HG03159 (cell line): Measurements from ENCODE around the gene CHRNG.

Experiments used
- ATAC-seq: cut with Tn5 transposase; IDR thresholded peaks from one replicate; pipeline ENCODE4 v1.9.1; 2021; ENCODE audit warnings: mild to moderate bottlenecking, moderate library complexity; ENCODE audit not compliant: unreplicated experiment

The CHRNG gene

DNA sequence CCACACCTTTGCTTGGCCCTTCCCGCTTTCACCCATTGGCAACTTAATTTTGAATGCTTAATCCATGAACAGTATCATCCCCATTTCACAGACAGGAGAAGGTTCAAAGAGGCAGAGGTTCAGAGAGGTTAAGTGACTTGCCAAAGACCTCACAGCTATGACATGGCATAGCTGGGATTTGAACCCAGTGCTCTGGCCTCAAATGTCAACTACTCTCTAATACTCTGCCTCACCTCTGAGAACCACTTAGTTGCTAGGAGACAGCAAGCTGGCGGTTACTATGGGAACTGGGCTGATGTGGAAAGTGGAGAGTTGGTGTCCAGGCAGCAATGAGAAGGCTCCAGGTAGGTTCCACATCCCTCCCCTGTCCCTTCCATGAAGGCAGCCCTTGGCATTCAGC lies 35.1 kb upstream of the CHRNG start:
- ATAC-seq = no peak

DNA sequence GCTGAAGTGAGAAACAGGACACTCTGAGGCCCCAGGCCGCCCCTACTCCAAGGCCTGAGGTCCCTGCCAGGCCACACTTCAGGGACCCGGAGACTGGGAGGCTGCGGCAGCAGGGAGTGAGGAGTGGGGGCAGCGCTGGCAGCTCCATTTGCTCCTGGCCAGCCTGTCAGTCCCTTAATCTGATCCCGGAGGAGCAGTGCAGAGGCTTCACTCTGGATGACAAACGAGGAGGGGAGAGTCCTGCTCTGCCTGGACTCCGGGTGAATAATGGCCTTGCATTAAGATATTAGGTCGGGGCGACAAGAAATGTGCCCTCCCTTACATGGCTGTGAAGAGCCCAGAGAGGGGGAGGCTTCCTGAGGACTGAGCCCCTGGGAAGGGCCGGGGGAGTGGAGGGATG lies 33.6 kb upstream of the CHRNG start:
- no peak for ATAC-seq

DNA sequence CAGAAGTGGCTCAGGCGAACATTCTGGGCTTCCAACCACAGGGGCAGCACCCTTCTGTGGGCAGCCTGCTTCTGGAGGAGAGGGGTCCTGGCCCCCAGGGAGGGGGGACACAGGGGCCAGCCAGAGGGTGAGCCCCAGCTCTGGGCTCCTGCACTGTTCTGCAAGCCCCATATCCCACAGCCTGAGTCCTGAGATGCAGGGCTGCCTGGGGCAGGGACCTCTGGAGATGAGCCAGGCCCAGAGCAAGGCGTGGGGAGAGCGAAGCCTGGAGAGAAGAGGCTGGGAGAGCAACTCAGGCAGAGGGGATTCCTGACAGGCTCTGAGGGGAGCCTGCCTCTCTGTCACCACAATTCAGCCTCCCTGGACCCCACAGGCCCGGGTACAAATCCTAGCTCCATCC lies 32.8 kb upstream of the CHRNG start:
- no peak for ATAC-seq

DNA sequence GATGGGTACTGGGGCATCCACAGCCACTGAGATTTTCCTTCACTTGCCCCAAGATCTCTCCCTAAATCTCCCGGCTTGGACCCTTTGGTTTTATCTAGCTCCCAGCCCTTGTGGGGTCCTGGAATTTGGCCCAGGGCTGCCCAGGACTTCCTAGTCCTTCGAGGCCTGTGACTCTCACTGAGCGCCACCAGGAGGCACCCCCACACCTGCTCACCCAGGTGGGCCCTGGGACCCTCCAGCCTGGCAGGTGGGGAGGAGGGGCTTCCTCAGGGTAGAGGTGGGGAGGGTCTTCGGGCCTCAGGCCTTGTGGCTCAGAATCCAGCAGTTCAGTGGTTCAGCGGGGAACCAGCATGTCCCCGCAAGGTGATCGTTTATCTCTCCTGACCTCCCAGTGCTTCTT lies 31.2 kb upstream of the CHRNG start:
- ATAC-seq = no peak

DNA sequence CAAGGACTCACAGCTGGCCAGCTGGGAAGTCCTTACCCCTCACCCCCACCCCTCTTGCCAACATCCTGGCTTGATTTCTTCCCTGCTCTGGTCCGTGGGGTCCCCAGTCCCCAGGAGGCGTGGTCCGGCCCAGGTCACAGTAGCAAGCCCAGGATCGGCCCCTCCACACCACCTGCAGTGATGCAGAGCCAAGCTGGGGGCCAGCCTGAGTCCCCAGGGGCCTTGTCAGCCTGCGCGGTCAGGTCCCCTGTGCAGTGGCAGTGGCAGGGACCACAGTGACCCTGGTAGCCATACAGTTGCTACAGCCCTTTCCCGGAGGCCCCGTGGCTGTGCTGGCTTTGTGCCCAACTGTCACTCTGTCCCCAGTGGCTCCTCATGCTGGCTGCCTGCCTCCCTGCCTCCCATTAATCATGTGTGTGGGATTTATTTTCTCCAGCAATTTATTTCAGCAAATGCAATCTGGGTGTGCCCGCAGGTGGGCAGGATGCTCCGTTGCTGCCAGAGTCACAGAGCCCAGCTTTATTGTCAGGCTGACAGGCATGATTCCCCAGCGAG lies 28.1 kb upstream of the CHRNG start:
- no peak for ATAC-seq

DNA sequence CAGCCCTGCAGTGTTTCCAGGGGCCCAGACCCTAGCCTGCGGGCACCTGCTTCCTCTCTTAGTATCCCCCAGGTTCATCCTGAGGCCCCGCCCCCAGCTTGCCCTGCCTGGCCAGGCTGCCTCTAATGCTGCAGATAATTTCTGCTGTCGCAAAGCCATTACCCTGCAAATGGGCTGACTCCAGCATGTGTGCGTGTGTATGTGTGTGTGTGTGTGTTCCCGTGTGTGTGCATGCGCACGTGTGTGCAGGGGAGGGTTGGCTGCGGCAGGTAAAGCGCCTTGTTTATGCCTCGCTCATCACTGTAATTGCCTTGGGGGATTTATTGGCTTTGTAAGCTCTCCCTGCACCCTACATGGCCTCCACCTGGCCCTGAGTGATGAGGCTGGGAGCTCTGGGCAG lies 26.9 kb upstream of the CHRNG start:
- no peak for ATAC-seq

DNA sequence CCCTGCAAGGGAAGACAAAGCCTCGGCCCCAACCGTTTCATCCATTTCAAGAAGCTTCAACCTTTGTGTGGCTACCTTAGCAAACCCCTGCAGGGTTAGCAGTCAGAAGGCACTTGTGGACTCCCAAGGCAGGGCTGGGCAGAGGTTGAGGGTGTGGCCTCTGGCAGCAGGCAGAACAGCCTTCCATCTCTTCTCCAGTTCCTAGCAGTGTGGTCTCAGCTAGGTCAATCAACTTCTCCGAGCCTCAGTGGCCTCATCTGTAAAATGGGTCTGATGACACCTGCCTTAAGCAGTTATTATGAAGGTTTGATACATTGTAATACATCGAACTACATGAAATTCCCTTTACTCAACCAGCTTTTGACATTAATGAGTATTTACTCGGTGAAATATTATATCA lies 26.1 kb upstream of the CHRNG start:
- no peak for ATAC-seq

DNA sequence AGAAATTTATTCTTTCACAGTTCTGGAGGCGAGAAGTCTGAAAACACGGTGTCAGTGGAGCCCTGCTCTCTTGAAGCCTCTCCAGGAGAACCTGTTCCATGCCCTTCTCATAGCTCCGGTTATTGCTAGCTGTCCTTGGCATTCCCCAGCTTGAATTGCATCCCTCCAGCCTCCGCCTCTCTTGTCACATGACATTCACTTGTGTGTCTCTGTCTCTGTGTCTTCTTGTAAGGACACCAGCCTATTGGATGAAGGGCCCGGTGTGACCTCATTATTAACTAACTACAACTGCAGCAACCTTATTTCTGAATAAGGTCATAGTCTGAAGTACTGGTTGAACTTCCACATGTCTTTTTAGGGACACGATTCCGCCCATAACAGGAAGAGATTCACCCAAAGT lies 23.9 kb upstream of the CHRNG start:
- no peak for ATAC-seq

DNA sequence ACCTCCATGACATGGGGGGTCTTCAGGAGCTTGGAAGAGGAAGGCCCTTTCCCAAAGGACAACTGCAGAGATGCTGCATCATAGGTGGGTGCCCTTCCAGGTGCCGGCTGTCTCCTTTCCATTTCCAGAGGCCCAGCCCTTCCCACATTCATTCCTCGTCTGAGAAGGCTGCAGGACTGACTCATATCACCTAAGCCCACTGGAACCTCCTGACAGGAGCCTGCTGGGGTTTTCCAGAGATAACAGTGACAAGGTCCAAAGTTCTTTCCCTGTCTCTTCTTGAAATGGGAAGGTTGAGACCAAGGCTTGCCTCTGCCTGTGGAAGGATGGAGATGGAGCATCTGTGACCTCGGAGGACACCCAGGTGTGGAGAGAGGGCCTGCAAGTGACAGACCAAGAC lies 22.9 kb upstream of the CHRNG start:
- no peak for ATAC-seq

DNA sequence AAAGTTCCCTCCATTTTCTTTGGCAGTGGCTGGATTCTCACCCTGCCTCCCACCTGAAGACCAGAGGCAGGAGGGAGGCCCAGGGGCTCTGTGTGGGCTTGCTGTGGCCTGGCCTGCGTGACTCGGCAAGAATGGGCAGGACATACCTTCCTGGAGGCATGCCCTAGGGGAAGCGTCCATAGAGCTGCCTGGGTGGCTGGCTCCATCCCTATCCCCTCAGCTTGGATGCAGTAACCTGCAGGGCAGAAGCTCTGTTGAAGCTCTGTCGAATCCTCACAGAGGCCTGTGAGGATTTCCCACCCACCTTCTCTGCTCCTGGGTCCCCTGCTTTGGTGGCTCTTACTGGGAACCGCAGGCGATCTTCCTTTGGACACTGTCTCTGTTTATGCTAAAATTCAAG lies 20.6 kb upstream of the CHRNG start:
- ATAC-seq = no peak

DNA sequence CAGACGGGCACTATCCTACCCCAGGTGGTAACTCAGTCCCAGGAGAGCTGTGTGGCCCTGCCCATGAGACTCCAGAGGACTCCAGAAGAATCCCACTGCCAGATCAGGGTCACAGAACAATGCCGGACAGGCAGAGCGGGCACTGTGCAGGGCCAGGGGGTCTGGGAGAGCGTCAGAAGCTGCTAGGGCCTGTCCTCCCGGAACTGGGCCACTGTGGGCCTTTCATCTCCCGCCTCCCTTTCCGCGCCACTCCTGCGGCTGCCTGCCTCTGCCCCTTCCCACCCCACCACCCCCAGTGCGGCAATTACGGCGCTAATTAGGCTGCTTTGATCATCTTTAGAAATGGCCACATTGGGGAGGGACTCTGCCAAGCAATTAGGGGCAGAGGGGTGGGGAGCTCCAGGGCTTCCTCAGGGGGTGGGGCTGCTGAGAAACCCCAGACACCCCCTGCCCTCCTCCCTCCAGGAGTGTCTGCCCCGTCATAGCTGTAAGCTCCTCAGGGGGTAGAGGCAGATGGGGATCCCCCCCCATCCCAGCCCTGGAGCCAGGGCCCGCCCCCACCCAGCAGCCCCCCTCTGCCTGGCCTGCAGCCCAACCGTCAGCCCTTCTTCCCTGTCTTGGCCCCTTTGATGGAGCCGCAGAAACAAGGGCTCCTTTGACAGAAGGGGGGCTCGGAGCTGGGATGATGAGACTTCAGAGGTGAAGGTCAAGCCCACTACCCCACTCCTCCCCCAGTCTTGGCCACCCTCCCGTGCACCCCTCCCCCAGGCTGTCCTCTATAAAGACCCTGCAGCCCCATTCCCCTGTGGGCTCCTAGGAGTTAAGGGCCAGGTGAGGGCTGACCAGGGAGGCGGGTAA lies 19.7 kb upstream of the CHRNG start, which contains the start of gene PRSS56:
TSS of gene PRSS56 (plus strand) at position 808 of the 858 bp plus-strand sequence. CDS start 211 bp downstream, outside the sequence.
- no peak for ATAC-seq

DNA sequence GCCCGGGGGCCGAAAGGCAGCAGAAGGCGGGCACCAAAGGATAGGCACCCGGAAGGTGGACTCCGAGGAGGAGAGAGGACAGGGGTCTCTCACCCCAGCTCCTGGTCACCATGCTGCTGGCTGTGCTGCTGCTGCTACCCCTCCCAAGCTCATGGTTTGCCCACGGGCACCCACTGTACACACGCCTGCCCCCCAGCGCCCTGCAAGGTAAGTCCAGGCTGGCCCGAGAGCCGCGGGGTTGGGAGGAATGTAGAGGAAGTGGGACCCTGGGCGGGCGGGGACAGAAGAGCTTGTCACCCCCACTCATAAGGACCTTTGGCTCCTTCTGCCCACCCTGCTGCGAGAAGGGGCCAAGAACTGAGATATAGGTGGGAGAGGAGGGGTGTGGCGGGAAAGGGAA lies 19.0 kb upstream of the CHRNG start:
- ATAC-seq = no peak

DNA sequence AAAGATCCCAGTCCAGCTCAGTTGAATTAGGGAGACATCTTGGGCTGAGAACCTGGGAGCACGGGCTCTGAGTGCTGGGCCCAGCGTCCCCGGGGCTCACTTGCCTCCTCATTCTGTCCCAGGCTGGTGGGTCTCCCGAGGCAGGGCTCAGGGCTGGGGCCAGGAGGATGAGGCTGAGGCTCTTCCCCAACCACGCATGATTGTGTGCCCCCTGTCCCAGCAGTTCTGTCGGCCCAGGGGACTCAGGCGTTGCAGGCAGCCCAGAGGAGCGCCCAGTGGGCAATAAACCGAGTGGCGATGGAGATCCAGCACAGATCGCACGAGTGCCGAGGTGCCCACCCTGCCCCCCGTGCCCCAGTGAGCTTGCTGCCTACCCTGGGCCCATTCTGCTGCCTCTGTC lies 18.4 kb upstream of the CHRNG start:
- ATAC-seq = no peak

DNA sequence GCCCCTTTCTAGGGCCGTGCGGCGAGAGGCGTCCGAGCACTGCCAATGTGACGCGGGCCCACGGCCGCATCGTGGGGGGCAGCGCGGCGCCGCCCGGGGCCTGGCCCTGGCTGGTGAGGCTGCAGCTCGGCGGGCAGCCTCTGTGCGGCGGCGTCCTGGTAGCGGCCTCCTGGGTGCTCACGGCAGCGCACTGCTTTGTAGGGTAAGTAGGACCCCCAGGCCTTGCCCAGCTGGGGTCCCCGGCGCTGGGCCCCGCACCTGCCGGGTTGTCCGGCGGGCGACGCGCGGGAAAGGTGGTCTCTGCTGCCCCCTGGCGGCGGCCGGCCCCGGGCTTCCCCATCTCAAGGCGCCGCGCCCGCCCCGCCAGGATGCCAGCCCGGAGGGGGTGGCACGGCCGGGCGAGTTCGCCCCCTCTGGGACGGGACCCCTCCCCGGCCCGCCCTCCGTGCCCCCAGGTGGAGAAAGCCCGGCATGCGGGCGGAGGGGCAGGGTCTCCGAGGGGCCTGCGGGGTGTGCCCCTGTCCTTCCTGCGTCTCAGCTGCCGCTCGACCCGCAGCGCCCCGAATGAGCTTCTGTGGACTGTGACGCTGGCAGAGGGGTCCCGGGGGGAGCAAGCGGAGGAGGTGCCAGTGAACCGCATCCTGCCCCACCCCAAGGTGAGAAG lies 17.4 kb upstream of the CHRNG start:
- no peak for ATAC-seq

DNA sequence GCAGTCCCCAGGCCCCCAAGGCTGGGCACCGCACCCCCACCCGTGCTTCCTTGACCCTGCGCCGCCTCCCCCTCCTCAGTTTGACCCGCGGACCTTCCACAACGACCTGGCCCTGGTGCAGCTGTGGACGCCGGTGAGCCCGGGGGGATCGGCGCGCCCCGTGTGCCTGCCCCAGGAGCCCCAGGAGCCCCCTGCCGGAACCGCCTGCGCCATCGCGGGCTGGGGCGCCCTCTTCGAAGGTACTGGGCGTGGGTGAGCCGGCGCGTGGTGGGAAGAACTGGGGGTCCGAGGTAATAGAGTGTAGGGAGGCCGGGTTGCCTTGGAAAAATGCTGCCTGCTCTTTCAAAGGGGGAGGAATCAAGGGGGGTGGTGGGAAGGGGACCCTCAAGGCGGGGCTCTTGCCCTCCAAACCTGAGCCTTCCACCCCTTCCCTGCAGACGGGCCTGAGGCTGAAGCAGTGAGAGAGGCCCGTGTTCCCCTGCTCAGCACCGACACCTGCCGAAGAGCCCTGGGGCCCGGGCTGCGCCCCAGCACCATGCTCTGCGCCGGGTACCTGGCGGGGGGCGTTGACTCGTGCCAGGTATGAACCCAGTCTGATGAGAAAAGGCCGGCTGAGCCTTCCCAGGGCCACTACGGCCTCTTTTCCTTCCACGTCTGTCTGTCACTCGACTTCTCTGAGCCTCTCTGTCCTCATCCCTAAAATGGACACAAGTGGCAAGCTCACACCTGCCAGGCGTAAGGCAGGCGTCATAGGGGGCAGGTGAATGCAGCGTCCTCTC lies 16.7 kb upstream of the CHRNG start:
- ATAC-seq = no peak

DNA sequence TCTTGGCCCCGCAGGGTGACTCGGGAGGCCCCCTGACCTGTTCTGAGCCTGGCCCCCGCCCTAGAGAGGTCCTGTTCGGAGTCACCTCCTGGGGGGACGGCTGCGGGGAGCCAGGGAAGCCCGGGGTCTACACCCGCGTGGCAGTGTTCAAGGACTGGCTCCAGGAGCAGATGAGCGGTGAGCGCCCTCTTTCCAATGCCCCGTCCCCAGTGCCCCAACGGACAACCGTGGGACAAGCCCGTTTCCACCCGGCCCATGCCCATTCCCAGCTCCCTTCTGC lies 16.1 kb upstream of the CHRNG start:
- no peak for ATAC-seq

DNA sequence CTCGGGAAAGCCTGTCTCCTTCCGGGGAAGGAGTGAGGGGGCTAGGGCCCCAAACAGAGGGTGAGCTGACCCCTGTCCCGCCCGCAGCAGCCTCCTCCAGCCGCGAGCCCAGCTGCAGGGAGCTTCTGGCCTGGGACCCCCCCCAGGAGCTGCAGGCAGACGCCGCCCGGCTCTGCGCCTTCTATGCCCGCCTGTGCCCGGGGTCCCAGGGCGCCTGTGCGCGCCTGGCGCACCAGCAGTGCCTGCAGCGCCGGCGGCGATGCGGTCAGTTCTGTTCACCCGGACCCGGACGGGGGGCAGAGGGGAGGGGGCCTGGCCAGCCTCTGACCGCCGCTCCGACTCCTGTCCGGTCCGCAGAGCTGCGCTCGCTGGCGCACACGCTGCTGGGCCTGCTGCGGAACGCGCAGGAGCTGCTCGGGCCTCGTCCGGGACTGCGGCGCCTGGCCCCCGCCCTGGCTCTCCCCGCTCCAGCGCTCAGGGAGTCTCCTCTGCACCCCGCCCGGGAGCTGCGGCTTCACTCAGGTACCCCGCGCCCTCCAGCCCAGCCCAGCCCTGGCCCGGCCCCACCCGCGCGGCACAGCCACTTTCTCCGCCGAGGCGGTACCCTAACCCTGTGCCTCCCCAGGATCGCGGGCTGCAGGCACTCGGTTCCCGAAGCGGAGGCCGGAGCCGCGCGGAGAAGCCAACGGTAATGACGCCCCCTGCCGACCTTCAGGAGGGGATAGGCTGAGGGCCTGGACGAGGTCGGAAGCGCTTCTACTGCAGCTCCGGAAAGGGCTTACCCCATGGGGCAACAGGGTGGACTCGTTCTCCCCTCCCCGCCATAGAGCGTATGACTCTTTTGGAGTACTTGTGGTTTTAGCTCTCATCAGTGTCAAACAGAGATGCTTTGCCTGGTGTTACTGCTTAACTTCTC lies 15.6 kb upstream of the CHRNG start:
- ATAC-seq = no peak

DNA sequence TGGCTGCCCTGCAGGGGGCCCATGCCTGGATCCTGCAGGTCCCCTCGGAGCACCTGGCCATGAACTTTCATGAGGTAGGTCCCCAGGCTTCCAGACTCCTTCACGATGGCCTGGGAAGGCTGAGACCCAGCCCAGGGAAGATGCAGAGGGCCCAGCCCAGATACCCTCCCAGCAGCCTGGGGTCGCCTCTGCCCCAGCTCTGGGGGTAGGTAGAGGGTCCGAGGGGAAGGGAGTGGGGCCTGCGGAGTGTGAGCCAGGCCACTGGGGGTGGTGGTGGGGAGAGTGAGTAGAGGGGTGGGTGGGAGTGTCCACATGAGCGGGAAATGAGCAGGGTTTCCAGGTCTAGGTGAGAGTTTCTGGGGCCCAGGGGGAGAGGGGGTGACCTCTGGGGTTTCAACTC lies 14.7 kb upstream of the CHRNG start:
- ATAC-seq = no peak

DNA sequence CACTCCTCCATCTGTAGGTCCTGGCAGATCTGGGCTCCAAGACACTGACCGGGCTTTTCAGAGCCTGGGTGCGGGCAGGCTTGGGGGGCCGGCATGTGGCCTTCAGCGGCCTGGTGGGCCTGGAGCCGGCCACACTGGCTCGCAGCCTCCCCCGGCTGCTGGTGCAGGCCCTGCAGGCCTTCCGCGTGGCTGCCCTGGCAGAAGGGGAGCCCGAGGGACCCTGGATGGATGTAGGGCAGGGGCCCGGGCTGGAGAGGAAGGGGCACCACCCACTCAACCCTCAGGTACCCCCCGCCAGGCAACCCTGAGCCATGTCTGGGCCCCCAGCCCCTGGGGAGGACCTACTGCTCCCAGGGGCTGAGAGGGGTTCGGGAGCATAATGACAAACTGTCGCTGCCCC lies 14.3 kb upstream of the CHRNG start:
- no peak for ATAC-seq

DNA sequence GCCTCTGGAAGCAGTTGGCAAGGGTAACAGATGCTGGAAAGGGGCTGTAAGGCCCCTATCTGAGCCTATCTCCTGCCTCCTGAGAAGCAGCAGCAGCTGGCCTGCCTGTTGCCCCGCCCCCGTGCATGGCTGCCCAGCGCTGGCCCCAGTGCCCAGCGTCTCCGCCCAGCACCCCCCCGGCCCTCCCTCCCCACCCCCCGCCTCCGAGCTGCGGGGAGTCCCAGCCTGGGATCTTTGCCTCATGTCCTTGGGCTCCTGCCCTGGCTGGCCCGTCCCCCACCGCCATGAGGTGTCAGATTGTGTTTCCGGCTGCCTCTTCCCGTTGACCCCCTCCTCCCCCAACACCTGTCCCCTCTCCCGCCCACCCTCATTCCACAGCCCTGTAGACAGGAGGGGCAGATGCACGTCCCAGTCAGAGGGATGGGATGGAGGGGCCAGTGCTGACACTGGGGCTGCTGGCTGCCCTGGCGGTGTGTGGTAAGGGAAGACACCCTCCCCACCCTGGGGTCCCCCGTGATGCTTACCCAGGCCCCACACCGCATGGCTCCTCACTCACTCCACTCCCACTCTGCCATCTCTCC lies 13.6 kb upstream of the CHRNG start, which contains the start of gene CHRND:
TSS of gene CHRND (plus strand) at position 370 of the 581 bp plus-strand sequence. CDS start at position 426, 56 bp downstream.
- ATAC-seq = no peak
